SJSA1 (cell line): ENCODE results near the gene CTXND1. TPM values are rescaled to one million over a fixed set of nuclear protein-coding genes. Genes with fewer than 3 reads are reported as not detected.

Experiments used
- DNase-seq, 2 experiments: peaks; one replicate each; pipeline ENCODE4 v3.0.0-alpha.2; 2015 to 2020; ENCODE audit warnings: low spot score in 2 of 2, low read depth in 1 of 2
- H3K27ac ChIP-seq: fragments of 250-450 bp; sonication (Bioruptor Pico); 2 replicates; pipeline ENCODE4 v1.5.1; 2020; ENCODE audit warnings: mild to moderate bottlenecking, moderate library complexity
- H3K27me3 ChIP-seq: fragments of 250-450 bp; sonication (Bioruptor Pico); replicated peaks from 2 replicates; pipeline ENCODE4 v1.5.1; 2020; ENCODE audit warnings: mild to moderate bottlenecking, moderate library complexity
- H3K36me3 ChIP-seq: fragments of 250-450 bp; sonication (Bioruptor Pico); 2 replicates; pipeline ENCODE4 v1.5.1; 2020; ENCODE audit warnings: mild to moderate bottlenecking
- H3K4me1 ChIP-seq: fragments of 250-450 bp; sonication (Bioruptor Pico); replicated peaks from 2 replicates; pipeline ENCODE4 v1.6.1; 2021; ENCODE audit warnings: mild to moderate bottlenecking
- H3K4me3 ChIP-seq: fragments of 250-450 bp; sonication (Bioruptor Pico); 2 replicates; pipeline ENCODE4 v1.5.1; 2020; ENCODE audit warnings: mild to moderate bottlenecking
- H3K9me3 ChIP-seq: fragments of 250-450 bp; sonication (Bioruptor Pico); replicated peaks from 2 replicates; pipeline ENCODE4 v1.5.1; 2020; ENCODE audit warnings: mild to moderate bottlenecking
- total RNA-seq: library from RNA; depleted of rRNA; stranded (reverse); fragments of >200 nt; shearing (Covaris generic); gene quantifications from 2 replicates; pipeline ENCODE4 v1.2.3, GENCODE V29; 2014; rRNA removed

The CTXND1 gene
- total RNA-seq, 1 experiment from 2014 or later = not detected

DNA sequence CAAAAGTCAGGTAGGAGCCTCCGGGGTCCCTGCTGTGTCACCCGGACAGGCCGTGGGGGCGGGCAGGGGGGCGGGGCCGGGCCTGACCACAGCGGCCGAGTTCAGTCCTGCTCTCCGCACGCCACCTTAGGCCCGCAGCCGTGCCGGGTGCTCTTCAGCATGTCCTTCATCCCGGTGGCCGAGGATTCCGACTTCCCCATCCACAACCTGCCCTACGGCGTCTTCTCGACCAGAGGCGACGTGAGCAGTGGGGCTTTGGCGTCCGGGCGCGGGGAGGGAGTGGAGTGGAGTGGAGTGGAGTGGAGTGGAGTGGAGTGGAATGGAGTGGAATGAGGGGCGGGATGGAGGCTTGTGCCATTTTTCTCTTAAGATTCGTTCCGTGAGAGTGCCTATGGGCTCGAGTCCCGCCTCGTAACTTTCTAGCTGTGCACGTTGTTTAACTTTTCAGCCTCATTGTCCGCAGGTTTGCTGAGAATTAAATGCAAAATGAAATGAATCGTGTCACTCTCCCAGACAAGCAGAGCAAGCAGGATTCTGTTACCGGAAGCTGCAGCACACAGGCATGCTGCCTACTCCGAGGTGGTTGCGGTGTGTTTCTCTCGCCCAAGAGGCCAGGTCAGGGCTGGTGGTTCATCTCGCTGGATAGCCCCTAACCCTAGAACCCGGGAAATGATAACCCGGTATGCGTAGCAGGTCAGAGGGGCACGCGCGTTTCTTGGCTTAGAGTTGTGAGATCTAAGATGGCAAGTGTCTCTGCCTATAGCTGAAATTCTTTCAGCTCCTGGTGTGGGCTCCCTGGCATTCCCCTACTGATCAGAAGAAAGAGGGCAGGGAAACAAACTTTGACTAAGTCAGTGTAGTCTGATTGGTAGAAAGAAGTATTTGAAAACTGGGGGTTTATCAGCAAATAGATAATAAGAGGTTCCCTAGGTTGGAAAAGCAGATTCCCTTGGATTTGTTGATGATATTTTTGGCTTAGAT is 98.8 kb downstream of the CTXND1 start, which contains the start of gene FAH:
Gene FAH, plus strand, starts transcription at position 104 of the 981 bp plus-strand sequence. Its CDS starts 56 bp downstream, at position 160.
- Histone ChIP-seq H3K27ac (peak within 1 kb of the TSS; percentile 61), H3K9me3 (no peaks in the 10 kb centered on the region), H3K4me3 (peak within 1 kb of the TSS; percentile 63), H3K4me1 (peaks cover 10% of the 10 kb centered on the region; the same call in 1 of the 2 replicates), H3K36me3 (no peaks in the 10 kb centered on the region), H3K27me3 (no peaks in the 10 kb centered on the region)
- DNase-seq = peak in 1 of 2 experiments; percentile 68

GRCh38 chr15:80152180-80152895 is 99.7 kb downstream of the CTXND1 start:
- Histone ChIP-seq H3K4me3 (peak overlapping the region; percentile 63), H3K27ac (no peak overlapping the region), H3K27me3 (no peaks in the 10 kb centered on the region), H3K9me3 (no peaks in the 10 kb centered on the region), H3K36me3 (no peaks in the 10 kb centered on the region), H3K4me1 (peaks cover 10% of the 10 kb centered on the region; the same call in 1 of the 2 replicates)
- DNase-seq = peak; percentile 55 to 96

- DNase-seq = no peak
- H3K9me3 ChIP-seq = no peaks in the 10 kb centered on the region
- H3K27me3 ChIP-seq = no peaks in the 10 kb centered on the region
- no peak overlapping the region for H3K4me3 ChIP-seq
- H3K4me1 ChIP-seq = peaks cover 10% of the 10 kb centered on the region; the same call in 1 of the 2 replicates
- H3K36me3 ChIP-seq = no peaks in the 10 kb centered on the region
- no peak overlapping the region for H3K27ac ChIP-seq
These were observed 100.4 kb downstream of the CTXND1 start for GRCh38 chr15:80151576-80151975.

GRCh38 chr15:80151148-80151547 is 100.9 kb downstream of the CTXND1 start:
- H3K27ac ChIP-seq = no peak overlapping the region
- H3K9me3 ChIP-seq = no peaks in the 10 kb centered on the region
- H3K27me3 ChIP-seq = 0 out of 2 replicates have a peak, but pooled peaks cover 2% of the 10 kb centered on the region
- peaks cover 10% of the 10 kb centered on the region; the same call in 1 of the 2 replicates for H3K4me1 ChIP-seq
- H3K36me3 ChIP-seq = no peaks in the 10 kb centered on the region
- H3K4me3 ChIP-seq = no peak overlapping the region
- no peak for DNase-seq

Other genes with a start within 250 kb of the CTXND1 start
- gene ZFAND6, start 192.5 kb downstream of the CTXND1 start, total RNA-seq = 124 and 181 TPM in 2 replicates
- 34.4 and 41.5 TPM in 2 replicates for gene FAH, start 99.2 kb downstream of the CTXND1 start, total RNA-seq
- 7.1 and 16.8 TPM in 2 replicates for gene ARNT2, start 152.2 kb upstream of the CTXND1 start, total RNA-seq